H1 (cell line): Measurements from ENCODE around the gene SECTM1. TPM values are rescaled to one million over a fixed set of nuclear protein-coding genes. Genes with fewer than 3 reads are reported as not detected.

Experiments
- CTCF ChIA-PET: fragments of 300-600 bp; sonication (Branson Sonifier 250); formaldehyde crosslinking; loops from one replicate; lab custom pipeline; 2021; ENCODE audit not compliant: partially characterized antibody; lab: Charles Lee
- POLR2A ChIA-PET: fragments of 300-600 bp; sonication (Branson Sonifier 250); formaldehyde crosslinking; loops from one replicate; lab custom pipeline; 2021; ENCODE audit warnings: inconsistent platforms; ENCODE audit not compliant: partially characterized antibody; lab: Charles Lee
- DNase-seq, 2 experiments: peaks; one replicate each; pipeline versions ENCODE4 v3.0.0 to v3.0.0-alpha.2; 2010 to 2022; ENCODE audit warnings: low spot score in 2 of 2, low read depth in 1 of 2, mixed read lengths in 1 of 2
- FAIRE-seq: peaks from 2 replicates; lab custom pipeline; 2011; peaks lifted over from hg19 to GRCh38; lab: Jason Lieb, UNC
- H2AFZ ChIP-seq: 2 replicates; pipeline ENCODE4 v1.8.1; 2012; ENCODE audit warnings: low read length, inconsistent platforms
- H2AK5ac ChIP-seq: 2 replicates; pipeline ENCODE4 v1.6.1; 2013; ENCODE audit warnings: low read depth, low read length
- H2BK120ac ChIP-seq: replicated peaks from 2 replicates; pipeline ENCODE3; 2013; ENCODE audit warnings: low read depth, low read length, inconsistent platforms
- H2BK12ac ChIP-seq: 2 replicates; pipeline ENCODE4 v1.6.1; 2013; ENCODE audit warnings: low read depth, low read length
- H2BK15ac ChIP-seq: 2 replicates; pipeline ENCODE4 v1.6.1; 2013; ENCODE audit warnings: low read length
- H2BK20ac ChIP-seq: 2 replicates; pipeline ENCODE4 v1.6.1; 2013; ENCODE audit warnings: low read length
- H2BK5ac ChIP-seq: 2 replicates; pipeline ENCODE4 v1.6.1; 2013; ENCODE audit warnings: low read depth, low read length
- H3K14ac ChIP-seq: 2 replicates; pipeline ENCODE4 v1.6.1; 2013; ENCODE audit warnings: inconsistent platforms; ENCODE audit not compliant: insufficient read length
- H3K18ac ChIP-seq: 2 replicates; pipeline ENCODE4 v1.6.1; 2013; ENCODE audit warnings: low read length; ENCODE audit errors: extremely low read depth
- H3K23ac ChIP-seq: 2 replicates; pipeline ENCODE4 v1.6.1; 2013; ENCODE audit warnings: inconsistent platforms; ENCODE audit not compliant: insufficient read length
- H3K23me2 ChIP-seq: 2 replicates; pipeline ENCODE4 v1.6.1; 2013; ENCODE audit warnings: low read depth, low read length
- H3K27ac ChIP-seq: 2 replicates; pipeline ENCODE4 v1.6.1; 2011; ENCODE audit warnings: low read depth, low read length, inconsistent platforms
- H3K27me3 ChIP-seq, 4 experiments: replicated peaks in 1 of 4; 1 replicate in 1 of 4; 2 replicates in 3 of 4; pipeline versions ENCODE4 v1.6.1 to v1.8.1; 2011 to 2013; ENCODE audit warnings: low read length in 3 of 4, mild to moderate bottlenecking in 3 of 4, inconsistent platforms in 2 of 4, mixed read lengths in 2 of 4, moderate library complexity in 1 of 4; ENCODE audit not compliant: control insufficient read depth in 3 of 4, insufficient read depth in 3 of 4; ENCODE audit errors: extremely low read depth in 1 of 4
- H3K36me3 ChIP-seq, 4 experiments: 2 replicates each; pipeline versions ENCODE4 v1.6.1 to v1.8.1; 2011 to 2013; ENCODE audit warnings: mild to moderate bottlenecking in 4 of 4, low read length in 3 of 4, moderate library complexity in 2 of 4, control low read depth in 1 of 4, inconsistent platforms in 1 of 4; ENCODE audit not compliant: insufficient read depth in 4 of 4, control insufficient read depth in 2 of 4
- H3K4ac ChIP-seq: replicated peaks from 2 replicates; pipeline ENCODE3; 2013; ENCODE audit warnings: low read length, low read depth, mixed read lengths, inconsistent platforms; ENCODE audit not compliant: insufficient read length
- H3K4me1 ChIP-seq, 4 experiments: replicated peaks in 1 of 4; 1 replicate in 1 of 4; 2 replicates in 3 of 4; pipeline versions ENCODE4 v1.6.1 to v1.8.1; 2011 to 2013; ENCODE audit warnings: low read length in 3 of 4, inconsistent platforms in 2 of 4, mixed read lengths in 1 of 4; ENCODE audit not compliant: insufficient read depth in 4 of 4, control insufficient read depth in 3 of 4
- H3K4me2 ChIP-seq, 2 experiments: 2 replicates each; pipeline versions ENCODE4 v1.6.1 to v1.8.1; 2011 to 2013; ENCODE audit warnings: low read depth in 2 of 2, low read length in 2 of 2, control low read depth in 1 of 2, inconsistent platforms in 1 of 2, mild to moderate bottlenecking in 1 of 2; ENCODE audit not compliant: insufficient read depth in 1 of 2
- H3K4me3 ChIP-seq, 4 experiments: fragments of 200-600, 300-600 bp in 1 of 4; sonication (generic), shearing (Covaris generic), sonication (Bioruptor Twin) in 1 of 4; 2 replicates each; pipeline versions ENCODE4 v1.5.1 to v1.8.1; 2011 to 2016; ENCODE audit warnings: low read length in 4 of 4, low read depth in 3 of 4, control low read depth in 2 of 4, inconsistent platforms in 2 of 4, mild to moderate bottlenecking in 2 of 4, mixed read lengths in 1 of 4, moderate library complexity in 1 of 4; ENCODE audit not compliant: insufficient read depth in 2 of 4; ENCODE audit errors: extremely low read depth in 1 of 4
- H3K56ac ChIP-seq: replicated peaks from 2 replicates; pipeline ENCODE3; 2013; ENCODE audit warnings: low read depth, mild to moderate bottlenecking, mixed read lengths, low read length, inconsistent platforms; ENCODE audit not compliant: insufficient read length
- H3K79me1 ChIP-seq: 2 replicates; pipeline ENCODE4 v1.6.1; 2013; ENCODE audit warnings: low read depth, low read length, control low read depth
- H3K79me2 ChIP-seq, 2 experiments: 2 replicates each; pipeline versions ENCODE4 v1.6.1 to v1.8.1; 2012 to 2013; ENCODE audit warnings: low read length in 2 of 2, mild to moderate bottlenecking in 2 of 2, inconsistent platforms in 1 of 2; ENCODE audit not compliant: insufficient read depth in 2 of 2, control insufficient read depth in 1 of 2
- H3K9ac ChIP-seq, 4 experiments: replicated peaks in 1 of 4; 1 replicate in 1 of 4; 2 replicates in 3 of 4; pipeline versions ENCODE4 v1.6.1 to v1.8.1; 2011 to 2013; ENCODE audit warnings: low read depth in 3 of 4, low read length in 3 of 4, control low read depth in 2 of 4, mild to moderate bottlenecking in 2 of 4, moderate library complexity in 2 of 4, inconsistent platforms in 1 of 4; ENCODE audit errors: extremely low read depth in 1 of 4
- H3K9me3 ChIP-seq, 2 experiments: 2 replicates each; pipeline versions ENCODE4 v1.6.1 to v1.8.1; 2012 to 2013; ENCODE audit warnings: mild to moderate bottlenecking in 2 of 2, moderate library complexity in 2 of 2, control low read depth in 1 of 2, inconsistent platforms in 1 of 2, low read depth in 1 of 2, low read length in 1 of 2, mixed read lengths in 1 of 2; ENCODE audit not compliant: insufficient read depth in 2 of 2
- H4K20me1 ChIP-seq, 2 experiments: replicated peaks in 1 of 2; 2 replicates each; pipeline versions ENCODE3 to v1.8.1; 2011 to 2013; ENCODE audit warnings: inconsistent platforms in 2 of 2, low read length in 2 of 2, mild to moderate bottlenecking in 1 of 2; ENCODE audit not compliant: insufficient read depth in 2 of 2, control insufficient read depth in 1 of 2
- H4K5ac ChIP-seq: 2 replicates; pipeline ENCODE4 v1.6.1; 2013; ENCODE audit warnings: low read length, low read depth, mixed read lengths, inconsistent platforms; ENCODE audit not compliant: insufficient read length
- H4K8ac ChIP-seq: 2 replicates; pipeline ENCODE4 v1.8.0; 2013; ENCODE audit warnings: mild to moderate bottlenecking, moderate library complexity, low read length, inconsistent platforms; ENCODE audit not compliant: insufficient read depth; ENCODE audit errors: extremely low read depth
- H4K91ac ChIP-seq: replicated peaks from 2 replicates; pipeline ENCODE3; 2013; ENCODE audit warnings: low read length, mixed read lengths, inconsistent platforms; ENCODE audit not compliant: insufficient read length
- FOSL1 ChIP-seq: IDR thresholded peaks from 2 replicates; pipeline ENCODE4 v1.6.1; 2011; ENCODE audit warnings: mild to moderate bottlenecking, low read depth, low read length, moderate library complexity; ENCODE audit not compliant: insufficient read depth
- WGBS, 2 experiments: shearing (Covaris generic) in 1 of 2; methylation state at CpG; one replicate each; pipeline versions ENCODE4 v1.1.6 to v1.1.7; 2013 to 2015; ENCODE audit warnings: low lambda C conversion rate in 2 of 2, mixed read lengths in 2 of 2, inconsistent platforms in 1 of 2, low coverage in 1 of 2, missing lambda C conversion rate in 1 of 2; ENCODE audit not compliant: insufficient replicate concordance in 2 of 2, insufficient coverage in 1 of 2, insufficient read length in 1 of 2; ENCODE audit errors: extremely low coverage in 1 of 2, missing lambda C conversion rate in 1 of 2; 5-methylcytosine and 5-hydroxymethylcytosine counted together
- polyA plus RNA-seq, 7 experiments: library from polyadenylated mRNA; depleted of rRNA in 3 of 7; stranded (reverse) in 5 of 7; unstranded in 2 of 7; fragments of >200 nt in 5 of 7; fragments of 200-250 nt in 2 of 7; gene quantifications; 1 replicate in 5 of 7; 2 replicates in 1 of 7; 4 replicates in 1 of 7; pipeline versions ENCODE4 v1.2.1 to v1.2.3, GENCODE V29; 2011 to 2013; ENCODE audit warnings: missing spikeins in 2 of 7, mixed read lengths in 2 of 7
- total RNA-seq: library from RNA; stranded (reverse); fragmentation: NEBNext Ultra II Directional; extraction: Animal tissue kit (Norgen Biotek cat#: 25700); gene quantifications from 2 replicates; pipeline ENCODE4 v1.2.1, GENCODE V29; 2021

Gene SECTM1
- total and polyA plus RNA-seq, 2 of the 8 experiments (the other 6 are each of a cell fraction or from before 2014, with no cell fraction given): 0.20 to 0.65 TPM

- Histone ChIP-seq H3K79me1 (no peaks in the 10 kb centered on the region), H3K4me1 (peaks cover 0 to 5% (median 4%) of the 10 kb centered on the region in 4 experiments; a peak in 5 of 7 replicates)
- DNase-seq: no peak
- no peak for TF ChIP-seq FOSL1
- TF ChIP-seq, all 59 proteins: peak for 0
- H4K91ac ChIP-seq: no peak overlapping the region
- H2BK20ac ChIP-seq: no peak overlapping the region
- H3K4me3 ChIP-seq: no peak overlapping the region
- H4K8ac ChIP-seq: no peak overlapping the region
- H2AFZ ChIP-seq: no peak overlapping the region
- H3K4ac ChIP-seq: no peak overlapping the region
- H3K27ac ChIP-seq: no peak overlapping the region
- no peak overlapping the region for H3K9ac ChIP-seq
- no peak overlapping the region for H3K14ac ChIP-seq
- H3K36me3 ChIP-seq: no peaks in the 10 kb centered on the region
- ChIA-PET CTCF (interaction anchor here (1.1 to 4.8 kb wide), 6 partner anchors 10 to 113 kb away, joined by 3 to 28 read pairs (median 3); partner anchors contain the start of gene CSNK1D), POLR2A (interaction anchor here (1.0 kb wide), 1 partner anchor 10 kb away, joined by 3 read pairs; no protein-coding TSS in a partner anchor)
- H2BK15ac ChIP-seq: no peak overlapping the region
- H4K5ac ChIP-seq: no peak overlapping the region
- H4K20me1 ChIP-seq: peaks cover 0 to 1% of the 10 kb centered on the region in 2 experiments
- no peak overlapping the region for H2AK5ac ChIP-seq
- no peaks in the 10 kb centered on the region for H3K79me2 ChIP-seq
- no peak overlapping the region for H2BK12ac ChIP-seq
- H3K4me2 ChIP-seq: no peak overlapping the region
- H3K23ac ChIP-seq: no peak overlapping the region
- no peaks in the 10 kb centered on the region for H3K9me3 ChIP-seq
- peaks cover 5% of the 10 kb centered on the region; the same call in 1 of the 2 replicates for H3K23me2 ChIP-seq
- WGBS, 2 experiments: 90% methylated on average over 13 of the region's 13 CpGs; no CpG with 5 or more reads in 1 of the 2 experiments
- H3K27me3 ChIP-seq: no peaks in the 10 kb centered on the region; a peak in 3 of 7 replicates
- H3K18ac ChIP-seq: no peak overlapping the region
- no peak for FAIRE-seq
- no peak overlapping the region for H2BK120ac ChIP-seq
- no peak overlapping the region for H3K56ac ChIP-seq
- H2BK5ac ChIP-seq: no peak overlapping the region
These were observed 21.6 kb downstream of the SECTM1 start for GRCh38 chr17:82311971-82312370.
